IMR-90 (cell line): ENCODE measurements around the gene ZNF181. TPM values are rescaled to one million over a fixed set of nuclear protein-coding genes. Genes with fewer than 3 reads are reported as not detected.

ENCODE experiments used
- ATAC-seq: fragments of 200-7000 bp; cut with Tn5 transposase; 2 replicates; pipeline ENCODE4 v1.9.1; 2020; ENCODE audit warnings: low read depth, mild to moderate bottlenecking, moderate library complexity
- BruUV-seq: library from RNA; stranded (reverse); fragments of 400-500 nt; replicated peaks from 2 replicates; lab custom pipeline; 2021; lab: Mats Ljungman, UMichigan
- CTCF ChIA-PET: fragments of 300-600 bp; formaldehyde crosslinking; extraction: SDS; loops from one replicate; lab custom pipeline; 2021; ENCODE audit warnings: antibody characterized with exemption; lab: Yijun Ruan, JAX
- POLR2A ChIA-PET: fragments of 300-600 bp; sonication (Branson Sonifier 250); formaldehyde crosslinking; loops from one replicate; lab custom pipeline; 2022; ENCODE audit warnings: antibody characterized with exemption; ENCODE audit not compliant: unreplicated experiment; lab: Charles Lee
- DNase-seq: peaks from one replicate; pipeline ENCODE4 v3.0.0; 2013
- H2AFZ ChIP-seq: replicated peaks from 2 replicates; pipeline ENCODE3; 2013; ENCODE audit warnings: low read length, mild to moderate bottlenecking; ENCODE audit not compliant: poor library complexity
- H2AK5ac ChIP-seq: 2 replicates; pipeline ENCODE4 v1.6.1; 2013; ENCODE audit warnings: low read depth, low read length, inconsistent platforms
- H2AK9ac ChIP-seq: replicated peaks from 2 replicates; pipeline ENCODE3; 2013; ENCODE audit warnings: mild to moderate bottlenecking, low read depth, low read length, moderate library complexity; ENCODE audit not compliant: poor library complexity
- H2BK120ac ChIP-seq: 2 replicates; pipeline ENCODE4 v1.6.1; 2013; ENCODE audit warnings: low read depth, low read length, inconsistent platforms
- H2BK15ac ChIP-seq: 3 replicates; pipeline ENCODE4 v1.6.1; 2013; ENCODE audit warnings: low read depth, low read length, inconsistent platforms
- H2BK20ac ChIP-seq: 2 replicates; pipeline ENCODE4 v1.6.1; 2013; ENCODE audit warnings: low read depth, mild to moderate bottlenecking, inconsistent platforms, low read length, moderate library complexity
- H2BK5ac ChIP-seq: 2 replicates; pipeline ENCODE4 v1.6.1; 2013; ENCODE audit warnings: mild to moderate bottlenecking, low read depth, low read length, inconsistent platforms; ENCODE audit not compliant: poor library complexity, severe bottlenecking
- H3K14ac ChIP-seq: replicated peaks from 2 replicates; pipeline ENCODE4 v1.6.1; 2013; ENCODE audit warnings: low read depth, low read length, inconsistent platforms
- H3K18ac ChIP-seq: 2 replicates; pipeline ENCODE4 v1.6.1; 2013; ENCODE audit warnings: low read depth, low read length, control low read depth
- H3K23ac ChIP-seq: 2 replicates; pipeline ENCODE4 v1.6.1; 2013; ENCODE audit warnings: low read depth, low read length, inconsistent platforms
- H3K27ac ChIP-seq: 2 replicates; pipeline ENCODE4 v1.5.1; 2013; ENCODE audit warnings: mild to moderate bottlenecking, control low read depth, low read length; ENCODE audit not compliant: insufficient read depth
- H3K27me3 ChIP-seq: 2 replicates; pipeline ENCODE4 v1.6.1; 2013; ENCODE audit warnings: low read length; ENCODE audit not compliant: control insufficient read depth, insufficient read depth
- H3K36me3 ChIP-seq: 2 replicates; pipeline ENCODE4 v1.6.1; 2013; ENCODE audit warnings: low read length, mixed read lengths; ENCODE audit not compliant: control insufficient read depth, insufficient read depth
- H3K4ac ChIP-seq: 2 replicates; pipeline ENCODE4 v1.6.1; 2013; ENCODE audit warnings: low read depth, low read length, inconsistent platforms
- H3K4me1 ChIP-seq: 2 replicates; pipeline ENCODE4 v1.6.1; 2013; ENCODE audit warnings: low read length, mixed read lengths; ENCODE audit not compliant: control insufficient read depth, insufficient read depth
- H3K4me2 ChIP-seq: 2 replicates; pipeline ENCODE4 v1.6.1; 2013; ENCODE audit warnings: low read depth, mild to moderate bottlenecking, control low read depth, low read length, moderate library complexity
- H3K4me3 ChIP-seq: 2 replicates; pipeline ENCODE4 v1.5.1; 2013; ENCODE audit warnings: low read depth, mild to moderate bottlenecking, control low read depth, low read length, moderate library complexity; ENCODE audit not compliant: insufficient read depth
- H3K56ac ChIP-seq: 2 replicates; pipeline ENCODE4 v1.6.1; 2013; ENCODE audit warnings: low read length, inconsistent platforms; ENCODE audit not compliant: insufficient read depth; ENCODE audit errors: extremely low read depth
- H3K79me1 ChIP-seq, 2 experiments: 2 replicates each; pipeline ENCODE4 v1.6.1; 2013; ENCODE audit warnings: low read length in 2 of 2, inconsistent platforms in 1 of 2, low read depth in 1 of 2
- H3K9ac ChIP-seq: 2 replicates; pipeline ENCODE4 v1.6.1; 2013; ENCODE audit warnings: low read depth, low read length, control low read depth
- H3K9me1 ChIP-seq: 2 replicates; pipeline ENCODE4 v1.6.1; 2013; ENCODE audit warnings: low read length, inconsistent platforms; ENCODE audit not compliant: insufficient read depth
- H3K9me3 ChIP-seq: 2 replicates; pipeline ENCODE4 v1.6.1; 2013; ENCODE audit warnings: low read length; ENCODE audit not compliant: control insufficient read depth, insufficient read depth
- H4K20me1 ChIP-seq: 2 replicates; pipeline ENCODE4 v1.6.1; 2013; ENCODE audit warnings: low read length, inconsistent platforms; ENCODE audit not compliant: insufficient read depth
- H4K5ac ChIP-seq: 2 replicates; pipeline ENCODE4 v1.6.1; 2013; ENCODE audit warnings: mild to moderate bottlenecking, low read depth, low read length, control low read depth
- H4K8ac ChIP-seq, 2 experiments: 2 replicates each; pipeline ENCODE4 v1.6.1; 2013; ENCODE audit warnings: low read depth in 2 of 2, low read length in 2 of 2, control low read depth in 1 of 2, inconsistent platforms in 1 of 2
- H4K91ac ChIP-seq: 2 replicates; pipeline ENCODE4 v1.6.1; 2013; ENCODE audit warnings: low read depth, low read length, inconsistent platforms; ENCODE audit not compliant: insufficient read depth
- BHLHE40 ChIP-seq: fragments of 150-350 bp; IDR thresholded peaks from 2 replicates; pipeline ENCODE4 v1.6.1; 2016; ENCODE audit warnings: mild to moderate bottlenecking, low read depth, low read length
- CEBPB ChIP-seq: IDR thresholded peaks from 2 replicates; pipeline ENCODE4 v1.6.1; 2012; ENCODE audit warnings: low read depth, low read length, improper control_type of control experiment
- CHD1 ChIP-seq: IDR thresholded peaks from 2 replicates; pipeline ENCODE4 v1.6.1; 2012; ENCODE audit warnings: low read depth, low read length, improper control_type of control experiment
- FOS ChIP-seq: fragments of 150-350 bp; IDR thresholded peaks from 2 replicates; pipeline ENCODE4 v1.6.1; 2016; ENCODE audit warnings: low read depth, low read length
- MAFK ChIP-seq: IDR thresholded peaks from 2 replicates; pipeline ENCODE4 v1.6.1; 2012; ENCODE audit warnings: low read depth, low read length, improper control_type of control experiment
- MAZ ChIP-seq: IDR thresholded peaks from 2 replicates; pipeline ENCODE4 v1.6.1; 2012; ENCODE audit warnings: low read depth, mild to moderate bottlenecking, low read length, improper control_type of control experiment, moderate library complexity, borderline replicate concordance
- MXI1 ChIP-seq: IDR thresholded peaks from 2 replicates; pipeline ENCODE4 v1.6.1; 2012; ENCODE audit warnings: low read depth, mild to moderate bottlenecking, low read length, moderate library complexity, borderline replicate concordance
- NFE2L2 ChIP-seq: fragments of 150-350 bp; IDR thresholded peaks from 2 replicates; pipeline ENCODE4 v1.6.1; 2016; ENCODE audit warnings: low read depth, mild to moderate bottlenecking, low read length
- POLR2A ChIP-seq: IDR thresholded peaks from 2 replicates; pipeline ENCODE4 v1.6.1; 2012; ENCODE audit warnings: mild to moderate bottlenecking, low read depth, low read length
- RAD21 ChIP-seq: IDR thresholded peaks from 2 replicates; pipeline ENCODE4 v1.6.1; 2012; ENCODE audit warnings: low read length, improper control_type of control experiment
- RCOR1 ChIP-seq: IDR thresholded peaks from 2 replicates; pipeline ENCODE4 v1.6.1; 2012; ENCODE audit warnings: mild to moderate bottlenecking, low read length, improper control_type of control experiment; ENCODE audit not compliant: insufficient replicate concordance
- RFX5 ChIP-seq: IDR thresholded peaks from 2 replicates; pipeline ENCODE4 v1.8.0; 2012; ENCODE audit warnings: low read depth, mild to moderate bottlenecking, low read length, moderate library complexity
- SMC3 ChIP-seq: fragments of 150-350 bp; IDR thresholded peaks from 2 replicates; pipeline ENCODE4 v1.6.1; 2016; ENCODE audit warnings: low read depth, mild to moderate bottlenecking, antibody characterized with exemption, low read length, moderate library complexity
- WGBS, 2 experiments: methylation state at CpG; one replicate each; pipeline versions ENCODE4 v1.1.5 to v1.1.7; 2013; ENCODE audit warnings: missing lambda C conversion rate in 2 of 2; ENCODE audit not compliant: insufficient read length in 1 of 2; ENCODE audit errors: extremely low coverage in 2 of 2; 5-methylcytosine and 5-hydroxymethylcytosine counted together
- dilution Hi-C: fragments of 300-500 bp; cut with HindIII; formaldehyde crosslinking; loops from one replicate; pipeline ENCODE4 v1.14.3; 2018; ENCODE audit warnings: low sequenced_read_pairs; ENCODE audit not compliant: unreplicated experiment
- in situ Hi-C: fragments of 300-500 bp; cut with MboI; formaldehyde crosslinking; loops from 3 replicates; pipeline ENCODE4 v1.14.3; 2019; ENCODE audit warnings: low sequenced_read_pairs, inconsistent platforms, mixed read lengths
- intact Hi-C: fragments of 100-400 bp; cut with micrococcal nuclease; formaldehyde crosslinking; loops from 2 replicates; pipeline ENCODE4 v1.10.0; 2022
- polyA plus RNA-seq, 3 experiments: library from polyadenylated mRNA; depleted of rRNA; stranded (reverse); fragments of >200 nt; gene quantifications; 2 replicates each; pipeline ENCODE4 v1.2.3, GENCODE V29; 2012; ENCODE audit warnings: low replicate concordance in 1 of 3
- total RNA-seq: library from RNA; depleted of rRNA; stranded (reverse); fragments of >200 nt; gene quantifications from 2 replicates; pipeline ENCODE4 v1.2.3, GENCODE V29; 2012
- TF ChIP-seq, protein P1 (sequence below): fragments of 150-350 bp; IDR thresholded peaks from 2 replicates; pipeline ENCODE4 v1.6.1; 2017; ENCODE audit warnings: mild to moderate bottlenecking, antibody characterized with exemption, low read length, low read depth
- TF ChIP-seq, protein P2 (sequence below): conservative IDR thresholded peaks from 2 replicates; pipeline ENCODE4 v1.5.1; 2012; ENCODE audit warnings: mild to moderate bottlenecking, low read depth, low read length, improper control_type of control experiment
- TF ChIP-seq, protein P3 (sequence below): fragments of 150-350 bp; IDR thresholded peaks from 2 replicates; pipeline ENCODE4 v1.6.1; 2016; ENCODE audit warnings: low read depth, mild to moderate bottlenecking, low read length, moderate library complexity, borderline replicate concordance

ZNF181 gene
- total and polyA plus RNA-seq, 2 of the 4 experiments (the other 2 are of a cell fraction) = 3.8 to 7.5 TPM

DNA sequence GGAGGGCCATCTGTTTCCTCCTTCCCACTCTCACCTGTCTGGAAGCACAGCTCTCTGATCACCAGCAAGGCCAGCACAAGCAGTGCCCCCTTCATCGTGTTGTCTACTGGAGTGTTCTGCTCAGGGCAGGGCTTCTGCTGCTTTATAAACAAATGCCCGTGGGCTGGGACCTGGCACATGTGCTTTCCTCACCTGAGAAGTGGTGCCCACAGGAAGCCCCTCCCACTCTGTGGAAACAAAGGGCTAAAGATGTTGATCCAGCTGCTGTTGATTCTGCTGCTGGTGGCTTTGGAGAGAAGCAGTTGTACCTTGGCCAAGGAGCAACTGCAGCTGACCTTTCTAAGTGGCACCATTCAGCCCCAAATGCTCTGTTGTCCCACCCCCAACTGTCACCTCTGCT is 26.4 kb upstream of the ZNF181 start:
- intact Hi-C loops = no loop called here
- BruUV-seq = no TSS peak
- no peak for TF ChIP-seq RAD21
- no peak for TF ChIP-seq NFE2L2
- TF ChIP-seq MXI1 = no peak
- TF ChIP-seq, protein P1, sequence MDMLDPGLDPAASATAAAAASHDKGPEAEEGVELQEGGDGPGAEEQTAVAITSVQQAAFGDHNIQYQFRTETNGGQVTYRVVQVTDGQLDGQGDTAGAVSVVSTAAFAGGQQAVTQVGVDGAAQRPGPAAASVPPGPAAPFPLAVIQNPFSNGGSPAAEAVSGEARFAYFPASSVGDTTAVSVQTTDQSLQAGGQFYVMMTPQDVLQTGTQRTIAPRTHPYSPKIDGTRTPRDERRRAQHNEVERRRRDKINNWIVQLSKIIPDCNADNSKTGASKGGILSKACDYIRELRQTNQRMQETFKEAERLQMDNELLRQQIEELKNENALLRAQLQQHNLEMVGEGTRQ = no peak
- TF ChIP-seq MAZ = no peak
- no peak for TF ChIP-seq CHD1
- TF ChIP-seq, protein P2, sequence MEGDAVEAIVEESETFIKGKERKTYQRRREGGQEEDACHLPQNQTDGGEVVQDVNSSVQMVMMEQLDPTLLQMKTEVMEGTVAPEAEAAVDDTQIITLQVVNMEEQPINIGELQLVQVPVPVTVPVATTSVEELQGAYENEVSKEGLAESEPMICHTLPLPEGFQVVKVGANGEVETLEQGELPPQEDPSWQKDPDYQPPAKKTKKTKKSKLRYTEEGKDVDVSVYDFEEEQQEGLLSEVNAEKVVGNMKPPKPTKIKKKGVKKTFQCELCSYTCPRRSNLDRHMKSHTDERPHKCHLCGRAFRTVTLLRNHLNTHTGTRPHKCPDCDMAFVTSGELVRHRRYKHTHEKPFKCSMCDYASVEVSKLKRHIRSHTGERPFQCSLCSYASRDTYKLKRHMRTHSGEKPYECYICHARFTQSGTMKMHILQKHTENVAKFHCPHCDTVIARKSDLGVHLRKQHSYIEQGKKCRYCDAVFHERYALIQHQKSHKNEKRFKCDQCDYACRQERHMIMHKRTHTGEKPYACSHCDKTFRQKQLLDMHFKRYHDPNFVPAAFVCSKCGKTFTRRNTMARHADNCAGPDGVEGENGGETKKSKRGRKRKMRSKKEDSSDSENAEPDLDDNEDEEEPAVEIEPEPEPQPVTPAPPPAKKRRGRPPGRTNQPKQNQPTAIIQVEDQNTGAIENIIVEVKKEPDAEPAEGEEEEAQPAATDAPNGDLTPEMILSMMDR = no peak
- no peak for TF ChIP-seq RFX5
- no peak for TF ChIP-seq FOS
- no peak for TF ChIP-seq SMC3
- TF ChIP-seq BHLHE40 = no peak
- TF ChIP-seq, protein P3, sequence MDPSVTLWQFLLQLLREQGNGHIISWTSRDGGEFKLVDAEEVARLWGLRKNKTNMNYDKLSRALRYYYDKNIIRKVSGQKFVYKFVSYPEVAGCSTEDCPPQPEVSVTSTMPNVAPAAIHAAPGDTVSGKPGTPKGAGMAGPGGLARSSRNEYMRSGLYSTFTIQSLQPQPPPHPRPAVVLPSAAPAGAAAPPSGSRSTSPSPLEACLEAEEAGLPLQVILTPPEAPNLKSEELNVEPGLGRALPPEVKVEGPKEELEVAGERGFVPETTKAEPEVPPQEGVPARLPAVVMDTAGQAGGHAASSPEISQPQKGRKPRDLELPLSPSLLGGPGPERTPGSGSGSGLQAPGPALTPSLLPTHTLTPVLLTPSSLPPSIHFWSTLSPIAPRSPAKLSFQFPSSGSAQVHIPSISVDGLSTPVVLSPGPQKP = no peak
- no peak for TF ChIP-seq POLR2A
- TF ChIP-seq RCOR1 = no peak
- TF ChIP-seq MAFK = no peak
- no peak for TF ChIP-seq CEBPB

More for the DNA sequence above, 26.4 kb upstream of the ZNF181 start:
- Histone ChIP-seq H3K4me3 (no peak overlapping the region), H2BK20ac (no peak overlapping the region), H3K18ac (no peak overlapping the region), H2BK15ac (no peak overlapping the region), H3K27me3 (no peaks in the 10 kb centered on the region), H3K9me1 (no peaks in the 10 kb centered on the region), H3K27ac (no peak overlapping the region), H3K79me1 (no peaks in the 10 kb centered on the region), H3K23ac (no peak overlapping the region), H3K4me2 (no peak overlapping the region), H3K9ac (no peak overlapping the region), H2BK120ac (no peak overlapping the region), H3K4me1 (no peaks in the 10 kb centered on the region), H3K4ac (no peak overlapping the region), H4K20me1 (no peaks in the 10 kb centered on the region), H2AFZ (no peak overlapping the region), H2AK9ac (no peak overlapping the region), H3K14ac (no peak overlapping the region), H3K9me3 (no peaks in the 10 kb centered on the region), H2BK5ac (no peak overlapping the region), H3K36me3 (no peaks in the 10 kb centered on the region), H4K8ac (no peak overlapping the region), H4K91ac (no peak overlapping the region), H3K56ac (no peak overlapping the region), H2AK5ac (no peak overlapping the region), H4K5ac (no peak overlapping the region)
- dilution Hi-C loops = no loop called here
- no peak for ATAC-seq
- WGBS, 2 experiments = 60% methylated on average over 1 of the region's 2 CpGs; no CpG with 5 or more reads in 1 of the 2 experiments
- no peak for DNase-seq
- in situ Hi-C loops = loop anchor here (25.0 kb wide), 1 partner anchor 570 kb away; no protein-coding TSS in a partner anchor
- CTCF ChIA-PET = no interaction called here
- POLR2A ChIA-PET = no interaction called here
